Measurements from ENCODE around the gene F13B.

DNA sequence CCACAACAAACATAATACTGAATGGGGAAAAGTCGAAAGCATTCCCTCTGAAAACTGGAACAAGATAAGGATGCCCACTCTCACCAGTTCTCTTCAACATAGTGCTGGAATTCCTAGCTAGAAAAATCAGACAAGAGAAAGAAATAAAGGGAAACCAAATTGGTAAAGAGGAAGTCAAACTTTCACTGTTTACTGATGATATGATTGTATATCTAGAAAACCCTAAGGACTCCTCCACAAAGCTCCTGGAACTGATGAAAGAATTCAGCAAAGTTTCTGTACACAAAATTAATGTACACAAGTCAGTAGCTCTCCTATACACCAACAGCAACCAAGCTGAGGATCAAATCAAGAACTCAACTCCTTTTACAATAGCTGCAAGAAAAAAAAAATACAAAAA lies 6.9 kb upstream of the F13B start:
- TF ChIP-seq, protein P1, sequence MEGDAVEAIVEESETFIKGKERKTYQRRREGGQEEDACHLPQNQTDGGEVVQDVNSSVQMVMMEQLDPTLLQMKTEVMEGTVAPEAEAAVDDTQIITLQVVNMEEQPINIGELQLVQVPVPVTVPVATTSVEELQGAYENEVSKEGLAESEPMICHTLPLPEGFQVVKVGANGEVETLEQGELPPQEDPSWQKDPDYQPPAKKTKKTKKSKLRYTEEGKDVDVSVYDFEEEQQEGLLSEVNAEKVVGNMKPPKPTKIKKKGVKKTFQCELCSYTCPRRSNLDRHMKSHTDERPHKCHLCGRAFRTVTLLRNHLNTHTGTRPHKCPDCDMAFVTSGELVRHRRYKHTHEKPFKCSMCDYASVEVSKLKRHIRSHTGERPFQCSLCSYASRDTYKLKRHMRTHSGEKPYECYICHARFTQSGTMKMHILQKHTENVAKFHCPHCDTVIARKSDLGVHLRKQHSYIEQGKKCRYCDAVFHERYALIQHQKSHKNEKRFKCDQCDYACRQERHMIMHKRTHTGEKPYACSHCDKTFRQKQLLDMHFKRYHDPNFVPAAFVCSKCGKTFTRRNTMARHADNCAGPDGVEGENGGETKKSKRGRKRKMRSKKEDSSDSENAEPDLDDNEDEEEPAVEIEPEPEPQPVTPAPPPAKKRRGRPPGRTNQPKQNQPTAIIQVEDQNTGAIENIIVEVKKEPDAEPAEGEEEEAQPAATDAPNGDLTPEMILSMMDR (conservative IDR thresholded peaks at IDR 0.05; ENCODE audit: low read length) = no peak
- TF ChIP-seq EZH2phosphoT487 (IDR thresholded peaks at IDR 0.05; ENCODE audit: borderline replicate concordance, low read depth, low read length) = no peak

All from OCI-LY7 (cell line).